Urothelium cell line (cell line): Measurements from ENCODE around the gene CAMK2A.

ENCODE experiments used
- DNase-seq: peaks from one replicate; pipeline ENCODE4 v3.0.0; 2011; ENCODE audit warnings: low spot score, mixed read lengths
- FAIRE-seq: peaks from 2 replicates; lab custom pipeline; 2011; peaks lifted over from hg19 to GRCh38; lab: Jason Lieb, UNC

CAMK2A gene

GRCh38 chr5:150289551-150290390 lies at the start of gene CAMK2A:
Gene CAMK2A (minus strand): TSS chr5:150289773. CDS start chr5:150289625, 148 bp downstream.
- no peak for FAIRE-seq
- no peak for DNase-seq

- DNase-seq (no peak), FAIRE-seq (no peak)
Observed at GRCh38 chr5:150339165-150339564, 49.6 kb upstream of the CAMK2A start.

GRCh38 chr5:150338546-150338945 lies 49.0 kb upstream of the CAMK2A start:
- DNase-seq (no peak), FAIRE-seq (no peak)

- FAIRE-seq = no peak
- DNase-seq = no peak
Observed at GRCh38 chr5:150335778-150336177, 46.2 kb upstream of the CAMK2A start.

- no peak for DNase-seq
- FAIRE-seq = no peak
Observed at GRCh38 chr5:150333400-150333799, 43.8 kb upstream of the CAMK2A start.

- no peak for DNase-seq
- peak; percentile 17 for FAIRE-seq
Observed at GRCh38 chr5:150329881-150330876, 40.6 kb upstream of the CAMK2A start.

- FAIRE-seq (peak; percentile 13), DNase-seq (no peak)
Observed at GRCh38 chr5:150329038-150329437, 39.5 kb upstream of the CAMK2A start.

GRCh38 chr5:150328515-150328914 lies 38.9 kb upstream of the CAMK2A start:
- no peak for DNase-seq
- no peak for FAIRE-seq

- DNase-seq (no peak), FAIRE-seq (no peak)
Observed at GRCh38 chr5:150327139-150327538, 37.6 kb upstream of the CAMK2A start.

- DNase-seq = no peak
- no peak for FAIRE-seq
Observed at GRCh38 chr5:150326707-150327106, 37.1 kb upstream of the CAMK2A start.

- FAIRE-seq = no peak
- DNase-seq = no peak
Observed at GRCh38 chr5:150325426-150325825, 35.9 kb upstream of the CAMK2A start.

- no peak for FAIRE-seq
- no peak for DNase-seq
Observed at GRCh38 chr5:150323819-150324218, 34.2 kb upstream of the CAMK2A start.

GRCh38 chr5:150323092-150323491 lies 33.5 kb upstream of the CAMK2A start:
- FAIRE-seq (no peak), DNase-seq (no peak)

GRCh38 chr5:150322202-150322601 lies 32.6 kb upstream of the CAMK2A start:
- no peak for FAIRE-seq
- DNase-seq = no peak

- DNase-seq = no peak
Observed at GRCh38 chr5:150321784-150322183, 32.2 kb upstream of the CAMK2A start.

GRCh38 chr5:150321211-150321610 lies 31.6 kb upstream of the CAMK2A start:
- DNase-seq = no peak
- no peak for FAIRE-seq

More at GRCh38 chr5:150321784-150322183, 32.2 kb upstream of the CAMK2A start:
- FAIRE-seq = no peak

- DNase-seq = peak; percentile 50
- FAIRE-seq = no peak
Observed at GRCh38 chr5:150320044-150320613, 30.6 kb upstream of the CAMK2A start.

- DNase-seq = no peak
- no peak for FAIRE-seq
Observed at GRCh38 chr5:150319484-150319790, 29.9 kb upstream of the CAMK2A start.

- DNase-seq = no peak
- no peak for FAIRE-seq
Observed at GRCh38 chr5:150318613-150319483, 29.3 kb upstream of the CAMK2A start.
